VCaP (cell line): ENCODE results near the gene TMEM108.

ENCODE experiments used
- H3K27ac ChIP-seq: fragments of 450-650 bp; 2 replicates; pipeline ENCODE4 v1.5.1; 2017
- TF ChIP-seq, protein P1 (sequence below): fragments of 450-650 bp; conservative IDR thresholded peaks from 2 replicates; pipeline ENCODE4 v1.5.1; 2017; ENCODE audit warnings: mild to moderate bottlenecking, moderate library complexity

TMEM108 gene

GRCh38 chr3:133268726-133269134 is 230.5 kb downstream of the TMEM108 start:
- H3K27ac ChIP-seq: no peak overlapping the region
- TF ChIP-seq, protein P1, sequence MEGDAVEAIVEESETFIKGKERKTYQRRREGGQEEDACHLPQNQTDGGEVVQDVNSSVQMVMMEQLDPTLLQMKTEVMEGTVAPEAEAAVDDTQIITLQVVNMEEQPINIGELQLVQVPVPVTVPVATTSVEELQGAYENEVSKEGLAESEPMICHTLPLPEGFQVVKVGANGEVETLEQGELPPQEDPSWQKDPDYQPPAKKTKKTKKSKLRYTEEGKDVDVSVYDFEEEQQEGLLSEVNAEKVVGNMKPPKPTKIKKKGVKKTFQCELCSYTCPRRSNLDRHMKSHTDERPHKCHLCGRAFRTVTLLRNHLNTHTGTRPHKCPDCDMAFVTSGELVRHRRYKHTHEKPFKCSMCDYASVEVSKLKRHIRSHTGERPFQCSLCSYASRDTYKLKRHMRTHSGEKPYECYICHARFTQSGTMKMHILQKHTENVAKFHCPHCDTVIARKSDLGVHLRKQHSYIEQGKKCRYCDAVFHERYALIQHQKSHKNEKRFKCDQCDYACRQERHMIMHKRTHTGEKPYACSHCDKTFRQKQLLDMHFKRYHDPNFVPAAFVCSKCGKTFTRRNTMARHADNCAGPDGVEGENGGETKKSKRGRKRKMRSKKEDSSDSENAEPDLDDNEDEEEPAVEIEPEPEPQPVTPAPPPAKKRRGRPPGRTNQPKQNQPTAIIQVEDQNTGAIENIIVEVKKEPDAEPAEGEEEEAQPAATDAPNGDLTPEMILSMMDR: no peak

DNA sequence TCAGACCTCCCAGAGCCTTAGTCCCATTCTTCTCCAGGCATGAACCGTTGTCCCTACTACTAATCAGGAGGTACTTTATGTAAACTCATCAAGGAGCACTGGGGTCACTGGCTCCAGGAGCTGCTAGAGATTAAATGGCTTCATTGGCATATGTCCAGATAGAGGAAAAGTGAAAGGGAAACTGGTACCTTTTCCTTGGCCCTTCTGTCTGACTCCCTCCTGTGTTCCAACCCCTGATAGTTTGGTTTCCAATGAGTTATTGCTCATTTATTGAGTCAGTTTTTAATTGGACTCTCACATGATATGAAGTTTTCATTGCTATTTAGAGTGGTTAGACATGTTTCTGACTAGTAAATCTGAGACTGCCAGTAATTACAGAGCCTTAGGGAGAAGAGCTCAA is 231.2 kb downstream of the TMEM108 start:
- TF ChIP-seq, protein P1: no peak
- no peak overlapping the region for H3K27ac ChIP-seq

- no peak overlapping the region for H3K27ac ChIP-seq
- TF ChIP-seq, protein P1: no peak
These were observed 232.4 kb downstream of the TMEM108 start for GRCh38 chr3:133270631-133271030.

DNA sequence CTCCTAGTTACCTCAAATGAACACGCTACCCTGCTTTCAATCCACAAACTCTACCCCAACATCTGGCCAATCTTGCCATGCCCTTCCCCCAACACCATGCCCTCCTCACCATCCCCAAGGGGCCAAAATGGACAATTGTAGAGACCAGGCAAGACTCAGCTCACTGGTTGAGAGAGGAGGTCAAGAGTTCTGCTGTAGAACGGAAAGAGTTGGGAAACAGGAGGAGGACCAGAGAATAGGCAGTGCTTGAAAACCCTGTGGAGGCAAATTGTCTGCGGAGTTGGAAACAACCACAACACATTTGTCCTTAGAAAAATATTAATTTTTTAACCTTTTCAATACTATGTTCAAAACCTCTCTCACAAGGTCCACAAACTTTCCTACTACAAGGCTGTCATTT is 232.9 kb downstream of the TMEM108 start:
- H3K27ac ChIP-seq: no peak overlapping the region
- TF ChIP-seq, protein P1: no peak

DNA sequence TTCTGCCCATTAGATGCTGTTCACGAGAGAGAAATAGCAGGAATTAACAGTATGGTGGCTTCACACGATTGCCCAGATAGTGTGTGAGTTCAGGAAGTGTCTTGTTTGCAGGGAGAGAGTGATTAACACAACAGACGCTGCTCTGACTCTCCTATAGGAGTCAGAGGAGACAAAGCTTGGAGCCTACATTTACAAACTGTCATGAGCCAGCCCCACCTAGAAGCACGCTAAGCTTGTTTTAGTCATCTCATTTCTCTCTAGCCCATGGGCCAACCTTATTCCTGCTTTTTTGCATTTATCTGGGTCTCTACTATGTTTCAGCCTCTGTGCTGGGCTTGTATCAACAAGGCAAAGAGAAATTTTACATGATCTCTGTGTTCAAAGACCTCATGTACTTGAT is 233.3 kb downstream of the TMEM108 start:
- TF ChIP-seq, protein P1: no peak
- H3K27ac ChIP-seq: no peak overlapping the region

DNA sequence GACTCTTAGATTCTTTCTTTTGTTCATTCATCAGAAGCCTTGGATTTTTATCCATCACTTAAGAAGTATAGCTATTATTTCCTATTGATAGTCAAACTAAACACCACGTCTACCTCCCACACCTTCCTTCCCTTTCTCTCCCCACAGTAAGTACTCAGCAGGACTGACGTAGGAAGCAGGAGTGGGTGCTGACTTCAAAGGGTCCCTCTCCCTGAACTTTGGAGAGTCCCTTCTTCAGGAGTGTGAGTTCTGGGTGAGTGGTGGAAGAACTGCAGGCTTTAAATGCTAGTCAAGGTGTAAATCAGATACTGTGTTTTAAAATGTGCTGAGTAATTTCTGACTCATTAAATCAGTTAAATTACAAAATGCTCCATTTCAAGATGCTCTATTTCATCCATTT is 235.2 kb downstream of the TMEM108 start:
- TF ChIP-seq, protein P1: no peak
- no peak overlapping the region for H3K27ac ChIP-seq

DNA sequence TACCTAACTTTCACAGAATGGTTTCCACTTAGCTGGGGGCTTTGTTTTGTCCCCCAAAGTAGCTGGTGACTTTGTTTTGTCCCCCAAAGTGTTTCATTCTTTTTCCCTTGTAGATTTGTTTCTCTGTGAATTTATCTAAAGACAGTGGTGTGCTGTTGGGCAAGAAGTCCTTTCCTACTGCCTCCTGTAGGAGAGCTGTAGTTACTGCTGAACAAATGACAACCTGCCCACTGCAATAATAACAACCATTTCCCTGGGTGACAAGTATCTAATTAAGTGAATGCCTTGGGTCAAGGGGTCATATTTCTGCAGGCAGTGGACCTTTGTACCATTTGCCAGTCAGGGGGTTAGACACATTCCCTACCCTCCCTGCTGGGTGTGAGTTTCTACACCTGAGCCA is 236.3 kb downstream of the TMEM108 start:
- TF ChIP-seq, protein P1: no peak
- H3K27ac ChIP-seq: no peak overlapping the region

- TF ChIP-seq, protein P1: no peak
These were observed 238.4 kb downstream of the TMEM108 start for GRCh38 chr3:133276594-133276993.

More at GRCh38 chr3:133276594-133276993, 238.4 kb downstream of the TMEM108 start:
- no peak overlapping the region for H3K27ac ChIP-seq
